ENCODE results near the gene PCNX2.

- TF ChIP-seq CTCF (IDR thresholded peaks at IDR 0.05; ENCODE audit: extremely low read depth in 1 of 2, insufficient read depth in 1 of 2, low read depth in 1 of 2, low read length in 2 of 2) (no peak), POLR2A (IDR thresholded peaks at IDR 0.05; ENCODE audit: low read depth, low read length) (no peak), EZH2 (IDR thresholded peaks at IDR 0.05; ENCODE audit: borderline replicate concordance, low read depth, low read length, severe bottlenecking) (peak; percentile 51), MAX (IDR thresholded peaks at IDR 0.05; ENCODE audit: insufficient read depth, insufficient read length) (no peak)
Measured at GRCh38 chr1:233328142-233328921, 32.8 kb upstream of the PCNX2 start.
